Esophagus muscularis mucosa (tissue), 4 donors: ENCODE results near the gene SSTR4. TPM values are rescaled to one million over a fixed set of nuclear protein-coding genes. Genes with fewer than 3 reads are reported as not detected.
A peak's percentile ranks its signal among the peaks of the same experiment; 100 is the strongest.

Source experiments
- DNase-seq: peaks from one replicate; pipeline ENCODE4 v3.0.0-alpha.2; 2017; ENCODE audit errors: extremely low spot score
- H3K27ac ChIP-seq, 4 donors: fragments of 200-600 bp; sonication (generic); replicated peaks in 1 of 4; 1 replicate in 3 of 4; 2 replicates in 1 of 4; pipeline ENCODE4 v1.5.1; 2016 to 2019; ENCODE audit warnings: mild to moderate bottlenecking in 1 of 4
- H3K27me3 ChIP-seq, 4 donors: fragments of 200-600 bp; sonication (generic); one replicate each; pipeline versions ENCODE4 v1.5.1 to v1.6.0; 2016 to 2019
- H3K36me3 ChIP-seq, 4 donors: fragments of 200-600 bp; sonication (generic); one replicate each; pipeline ENCODE4 v1.5.1; 2016 to 2019
- H3K4me1 ChIP-seq, 4 donors: fragments of 200-600 bp; sonication (generic); one replicate each; pipeline ENCODE4 v1.5.1; 2016 to 2019
- H3K4me3 ChIP-seq, 4 donors: fragments of 200-600 bp; sonication (generic); 1 replicate in 2 of 4; 2 replicates in 2 of 4; pipeline ENCODE4 v1.5.1; 2016 to 2019; ENCODE audit warnings: mild to moderate bottlenecking in 4 of 4, moderate library complexity in 1 of 4
- H3K9me3 ChIP-seq, 4 donors: fragments of 200-600 bp; sonication (generic); 1 replicate in 3 of 4; 2 replicates in 1 of 4; pipeline ENCODE4 v1.5.1; 2016 to 2019
- EP300 ChIP-seq: sonication (generic); formaldehyde crosslinking; IDR thresholded peaks from one replicate; pipeline ENCODE4 v1.6.1; 2017; ENCODE audit warnings: antibody characterized with exemption
- POLR2A ChIP-seq: fragments of 450-650 bp; IDR thresholded peaks from one replicate; pipeline ENCODE4 v1.6.1; 2017; ENCODE audit warnings: antibody characterized with exemption, moderate library complexity, mild to moderate bottlenecking, low read depth
- POLR2AphosphoS5 ChIP-seq, 2 donors: sonication (generic); formaldehyde crosslinking; IDR thresholded peaks; one replicate each; pipeline ENCODE4 v1.6.1; 2017; ENCODE audit warnings: antibody characterized with exemption in 2 of 2
- WGBS: methylation state at CpG from one replicate; pipeline ENCODE4 v1.1.5; 2018; 5-methylcytosine and 5-hydroxymethylcytosine counted together
- intact Hi-C: fragments of 100-400 bp; cut with DNase I; formaldehyde crosslinking; loops from one replicate; pipeline ENCODE4 v1.15.1; 2023
- total RNA-seq, 4 donors: library from RNA; depleted of rRNA; stranded (reverse); fragments of >200 nt; gene quantifications; one replicate each; pipeline versions ENCODE4 v1.1.0 to v1.2.1, GENCODE V29; 2016
- TF ChIP-seq, protein P1 (sequence below), 3 experiments: fragments of 200-600 bp in 2 of 3; fragments of 450-650 bp in 1 of 3; sonication (generic) in 2 of 3; IDR thresholded peaks; one replicate each; pipeline ENCODE4 v1.5.1; 2017 to 2019; ENCODE audit warnings: antibody characterized with exemption in 3 of 3, mild to moderate bottlenecking in 2 of 3, moderate library complexity in 1 of 3

SSTR4 gene
- total RNA-seq, 4 donors from 2014 or later, result not detected

DNA sequence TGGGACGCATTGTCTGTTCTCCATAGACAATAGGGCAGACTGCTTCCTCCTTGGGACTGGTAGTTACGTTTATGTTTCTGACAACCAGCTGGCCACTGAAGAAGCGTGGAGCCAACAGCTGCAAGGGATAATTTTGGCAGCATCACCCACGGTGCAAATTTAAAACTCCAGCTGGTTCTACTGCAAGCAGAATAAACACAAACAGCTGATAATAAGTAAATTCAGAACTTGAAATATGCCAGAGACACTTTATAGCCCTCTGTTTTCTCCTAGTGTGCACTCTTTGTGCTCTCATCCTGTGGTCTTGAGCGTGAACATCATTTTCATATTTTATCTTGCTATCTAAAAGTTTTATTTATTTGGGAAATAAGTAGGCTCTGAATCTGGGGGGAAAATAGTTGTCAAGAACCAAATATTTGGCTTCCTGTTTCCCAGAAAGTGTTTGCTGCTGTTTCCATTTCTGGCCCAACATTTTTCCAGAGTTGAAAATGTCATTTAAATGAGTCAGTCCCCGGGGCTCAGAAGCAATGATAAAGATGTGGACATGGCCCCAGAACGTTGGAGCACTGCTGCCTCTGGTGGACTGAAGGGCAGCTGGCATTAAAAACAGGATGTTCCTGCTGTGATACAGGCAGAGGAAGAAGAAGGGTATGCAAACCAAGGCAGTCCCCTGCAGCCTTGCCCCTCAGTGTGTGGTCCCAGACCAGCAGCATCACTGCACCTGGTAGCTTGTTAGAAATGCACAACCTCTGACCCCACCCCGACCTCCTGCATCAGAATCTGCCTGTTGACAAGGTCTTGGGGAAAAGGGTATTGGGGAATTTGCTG, 26.8 kb downstream of the SSTR4 start:
- Histone ChIP-seq H3K4me1 (peaks cover 30 to 46% (median 38%) of the 10 kb centered on the region in 4 donors), H3K9me3 (peaks cover 0 to under 1% (median 0%) of the 10 kb centered on the region in 4 donors), H3K27me3 (no peaks in the 10 kb centered on the region), H3K4me3 (no peak overlapping the region), H3K27ac (peak overlapping the region; percentile 19 to 65 (median 54)), H3K36me3 (no peaks in the 10 kb centered on the region)
- intact Hi-C loops, result loop anchor here (5.0 kb wide), 2 partner anchors 175 to 370 kb away; no protein-coding TSS in a partner anchor
- no peak for DNase-seq
- TF ChIP-seq, protein P1, sequence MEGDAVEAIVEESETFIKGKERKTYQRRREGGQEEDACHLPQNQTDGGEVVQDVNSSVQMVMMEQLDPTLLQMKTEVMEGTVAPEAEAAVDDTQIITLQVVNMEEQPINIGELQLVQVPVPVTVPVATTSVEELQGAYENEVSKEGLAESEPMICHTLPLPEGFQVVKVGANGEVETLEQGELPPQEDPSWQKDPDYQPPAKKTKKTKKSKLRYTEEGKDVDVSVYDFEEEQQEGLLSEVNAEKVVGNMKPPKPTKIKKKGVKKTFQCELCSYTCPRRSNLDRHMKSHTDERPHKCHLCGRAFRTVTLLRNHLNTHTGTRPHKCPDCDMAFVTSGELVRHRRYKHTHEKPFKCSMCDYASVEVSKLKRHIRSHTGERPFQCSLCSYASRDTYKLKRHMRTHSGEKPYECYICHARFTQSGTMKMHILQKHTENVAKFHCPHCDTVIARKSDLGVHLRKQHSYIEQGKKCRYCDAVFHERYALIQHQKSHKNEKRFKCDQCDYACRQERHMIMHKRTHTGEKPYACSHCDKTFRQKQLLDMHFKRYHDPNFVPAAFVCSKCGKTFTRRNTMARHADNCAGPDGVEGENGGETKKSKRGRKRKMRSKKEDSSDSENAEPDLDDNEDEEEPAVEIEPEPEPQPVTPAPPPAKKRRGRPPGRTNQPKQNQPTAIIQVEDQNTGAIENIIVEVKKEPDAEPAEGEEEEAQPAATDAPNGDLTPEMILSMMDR (IDR thresholded peaks at IDR 0.05), result peak in 1 of 3 experiments; percentile 51
- TF ChIP-seq POLR2AphosphoS5 (IDR thresholded peaks at IDR 0.05) (peak in 1 of 2 donors; percentile 8), EP300 (no peak)
- WGBS, result 25% methylated on average over 8 of the region's 8 CpGs

DNA sequence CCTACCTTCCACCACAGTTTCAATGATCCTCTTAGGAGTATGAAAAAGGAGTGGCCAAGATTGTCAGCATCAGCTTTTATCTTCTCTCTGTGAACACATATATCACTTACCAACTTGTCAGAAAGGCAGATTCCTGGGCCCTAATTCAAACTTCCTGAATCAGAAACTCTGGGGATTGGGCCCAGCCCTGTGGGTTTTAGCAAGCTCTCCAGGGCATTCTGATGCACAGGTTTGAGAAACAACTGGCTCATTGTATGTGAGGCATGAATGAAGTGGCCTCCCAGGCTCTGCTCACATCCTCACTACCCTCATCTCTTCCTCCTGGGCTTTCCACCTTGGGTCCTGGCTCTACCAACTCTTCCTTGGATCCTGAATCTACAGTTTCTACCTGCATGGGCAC, 27.5 kb downstream of the SSTR4 start:
- H3K4me3 ChIP-seq, result no peak overlapping the region
- peaks cover 0 to 5% (median 0%) of the 10 kb centered on the region in 4 donors for H3K27me3 ChIP-seq
- DNase-seq, result no peak
- no peaks in the 10 kb centered on the region for H3K36me3 ChIP-seq
- no peaks in the 10 kb centered on the region for H3K9me3 ChIP-seq
- peak overlapping the region in 1 of 4 donors; percentile 15 for H3K27ac ChIP-seq
- peaks cover 30 to 46% (median 38%) of the 10 kb centered on the region in 4 donors for H3K4me1 ChIP-seq
- intact Hi-C loops, result loop anchor here (5.0 kb wide), 2 partner anchors 175 to 370 kb away; no protein-coding TSS in a partner anchor
- TF ChIP-seq, protein P1 (IDR thresholded peaks at IDR 0.05), result no peak

DNA sequence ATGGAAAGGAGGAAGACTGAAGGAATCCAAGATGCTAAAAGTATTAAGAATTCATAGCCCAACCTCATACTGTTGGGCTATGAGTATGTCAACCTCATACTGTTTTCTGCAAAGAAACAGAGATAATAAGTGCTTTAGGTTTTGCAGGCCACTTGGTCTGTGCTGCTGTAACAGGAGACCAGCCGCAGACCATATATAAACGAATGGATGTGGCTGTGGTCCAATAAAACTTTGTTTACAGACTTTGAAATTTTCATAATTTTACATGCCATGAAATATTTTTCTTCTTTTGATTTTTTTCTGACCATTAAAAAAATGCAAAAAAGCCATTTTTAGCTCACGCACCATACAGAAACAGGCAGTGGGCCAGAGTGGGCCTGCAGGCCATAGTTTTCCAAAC, 28.1 kb downstream of the SSTR4 start:
- Histone ChIP-seq H3K27me3 (peaks cover 0 to 5% (median 0%) of the 10 kb centered on the region in 4 donors), H3K27ac (no peak overlapping the region), H3K9me3 (no peaks in the 10 kb centered on the region), H3K4me3 (no peak overlapping the region), H3K36me3 (no peaks in the 10 kb centered on the region), H3K4me1 (peaks cover 30 to 46% (median 38%) of the 10 kb centered on the region in 4 donors)
- intact Hi-C loops, result loop anchor here (5.0 kb wide), 2 partner anchors 174 to 371 kb away; no protein-coding TSS in a partner anchor
- no peak for DNase-seq
- TF ChIP-seq POLR2AphosphoS5 (IDR thresholded peaks at IDR 0.05), result no peak
- TF ChIP-seq POLR2A, result no peak
- TF ChIP-seq, protein P1 (IDR thresholded peaks at IDR 0.05), result no peak
- no peak for TF ChIP-seq EP300
- 88% methylated on average over 3 of the region's 3 CpGs for WGBS

DNA sequence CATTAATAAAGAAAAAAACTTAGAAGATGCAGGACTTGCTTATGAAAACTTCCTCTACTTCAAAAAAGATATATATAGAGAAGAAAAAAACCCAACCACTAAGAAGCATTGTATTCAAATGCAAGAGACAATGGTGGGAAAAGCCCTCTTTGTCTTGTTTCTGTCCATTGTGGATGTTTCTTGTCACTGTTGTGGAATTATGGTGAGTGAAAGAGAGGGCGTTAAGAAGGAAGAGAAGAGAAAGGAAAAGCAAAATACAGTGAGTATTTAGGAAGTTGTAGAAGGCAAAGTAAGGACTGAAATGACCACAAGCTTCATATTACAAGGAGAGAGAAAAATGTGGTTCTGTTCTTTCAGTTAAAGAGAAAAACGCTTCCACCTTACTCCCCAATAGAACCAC, 28.5 kb downstream of the SSTR4 start:
- no peak for DNase-seq
- H3K4me3 ChIP-seq, result no peak overlapping the region
- H3K9me3 ChIP-seq, result no peaks in the 10 kb centered on the region
- peaks cover 30 to 46% (median 38%) of the 10 kb centered on the region in 4 donors for H3K4me1 ChIP-seq
- H3K36me3 ChIP-seq, result no peaks in the 10 kb centered on the region
- no peak overlapping the region for H3K27ac ChIP-seq
- peaks cover 0 to 5% (median 0%) of the 10 kb centered on the region in 4 donors for H3K27me3 ChIP-seq
- intact Hi-C loops, result loop anchor here (5.0 kb wide), 2 partner anchors 174 to 371 kb away; no protein-coding TSS in a partner anchor
- 68% methylated on average over 2 of the region's 2 CpGs for WGBS
- TF ChIP-seq POLR2A (no peak), EP300 (no peak)

DNA sequence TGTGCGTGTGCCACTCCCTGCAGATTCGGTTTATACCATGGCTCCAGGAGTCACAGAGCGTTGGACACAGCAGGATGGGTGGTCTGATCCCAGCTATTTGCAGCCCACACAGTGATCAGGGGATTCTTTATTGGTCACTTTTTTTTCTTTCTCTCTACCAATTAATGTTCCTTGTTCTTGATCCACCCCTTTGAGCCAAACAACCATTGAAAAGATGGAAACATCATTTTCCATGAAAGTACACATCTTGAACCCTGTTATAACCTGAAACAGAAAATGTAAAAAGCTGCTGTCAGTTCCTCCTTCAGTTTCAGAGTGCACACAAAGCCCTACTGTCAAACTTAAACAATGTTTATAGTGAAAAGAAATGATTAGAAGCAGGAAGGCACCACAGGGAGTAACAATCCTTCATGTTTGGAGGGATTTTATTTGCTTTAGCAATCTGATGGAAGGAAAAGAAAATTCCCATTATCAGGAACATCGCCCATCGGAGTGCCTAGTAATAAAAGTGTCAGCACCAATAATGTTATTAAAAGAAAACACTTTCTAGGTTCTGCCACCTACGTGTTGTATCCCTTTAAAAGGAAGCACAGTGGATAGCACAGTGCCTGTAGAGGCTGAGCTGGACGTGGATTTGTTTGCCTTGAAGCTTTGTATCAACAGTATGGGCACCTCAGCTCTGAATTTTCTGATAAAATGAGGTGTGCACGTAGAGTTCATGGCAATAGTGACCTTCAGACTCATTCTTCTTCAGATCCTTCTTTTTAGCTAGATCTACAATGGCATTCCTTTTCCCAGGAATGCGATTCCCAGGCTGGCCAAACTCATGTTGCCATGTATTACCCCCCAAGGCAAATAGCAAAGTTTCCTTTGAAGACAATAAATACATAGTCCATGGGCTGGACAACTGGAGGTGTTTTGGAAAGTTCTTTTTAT, 30.4 kb downstream of the SSTR4 start:
- Histone ChIP-seq H3K27ac (no peak overlapping the region), H3K36me3 (no peaks in the 10 kb centered on the region), H3K27me3 (peaks cover 0 to 5% (median 0%) of the 10 kb centered on the region in 4 donors), H3K9me3 (no peaks in the 10 kb centered on the region), H3K4me3 (no peak overlapping the region), H3K4me1 (peaks cover 19 to 27% (median 23%) of the 10 kb centered on the region in 4 donors)
- intact Hi-C loops, result no loop called here
- no peak for DNase-seq
- TF ChIP-seq, protein P1 (IDR thresholded peaks at IDR 0.05), result no peak
- TF ChIP-seq EP300, result no peak
- TF ChIP-seq POLR2A, result no peak
- TF ChIP-seq POLR2AphosphoS5 (IDR thresholded peaks at IDR 0.05), result no peak
- WGBS, result 86% methylated on average over 9 of the region's 9 CpGs
